NOMO-1 treated with dmso at 0.1 percent for 144 hours (cell line): ENCODE results near the gene NFIA.

Experiments used
- DNase-seq: peaks from one replicate; lab custom pipeline; 2025; ENCODE audit not compliant: unreplicated experiment; lab: John Stamatoyannopoulos, UW

NFIA gene

DNA sequence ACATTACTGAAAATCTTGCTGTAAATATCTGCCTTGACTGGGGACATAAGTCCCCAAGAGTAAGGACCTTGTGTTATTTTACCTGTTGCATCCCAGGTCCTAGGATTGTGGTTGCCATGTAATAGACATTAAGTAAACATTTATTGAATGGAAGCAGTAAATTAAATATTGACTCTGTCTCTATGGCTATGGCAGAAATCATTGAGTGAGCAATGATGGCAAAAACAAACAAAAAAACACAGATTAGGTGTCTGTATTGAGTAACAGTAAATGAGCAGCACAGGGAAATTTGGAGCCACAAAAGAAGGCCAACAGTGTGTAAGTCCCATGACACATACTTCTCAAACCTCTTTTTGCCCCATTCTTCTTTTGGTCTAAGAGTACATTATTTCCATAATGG lies 240.4 kb downstream of the NFIA start:
- DNase-seq, result no peak

DNA sequence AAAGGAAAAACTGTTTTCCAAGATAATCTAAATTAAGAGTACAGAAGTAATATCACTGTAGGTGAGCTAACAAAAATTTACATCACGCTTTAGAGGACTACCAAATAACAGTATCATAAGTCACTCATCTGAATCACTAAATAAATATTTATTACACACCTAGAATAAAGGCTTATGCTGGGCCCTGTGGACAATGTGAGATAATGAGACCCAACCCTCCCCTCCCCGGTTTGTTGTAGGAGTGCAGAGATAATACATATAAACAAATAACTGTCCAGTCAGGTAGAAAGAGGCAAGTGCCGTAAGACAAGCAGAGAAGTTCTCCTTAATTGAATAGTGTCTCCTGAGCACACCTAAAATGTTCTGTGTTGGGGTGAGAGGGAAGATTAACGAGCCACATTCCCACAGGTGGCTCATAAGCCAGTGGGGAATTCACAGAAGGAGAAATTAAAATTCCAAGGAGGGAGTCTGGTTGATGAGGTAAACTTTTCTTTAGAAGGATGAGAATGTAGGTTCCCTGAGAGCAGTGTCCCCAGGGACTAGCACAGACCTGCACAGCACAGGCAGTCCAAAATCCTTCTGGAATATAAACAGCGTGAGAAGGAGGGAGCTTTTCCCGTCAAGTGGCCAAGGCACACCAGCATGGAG lies 241.4 kb downstream of the NFIA start:
- DNase-seq, result no peak

DNA sequence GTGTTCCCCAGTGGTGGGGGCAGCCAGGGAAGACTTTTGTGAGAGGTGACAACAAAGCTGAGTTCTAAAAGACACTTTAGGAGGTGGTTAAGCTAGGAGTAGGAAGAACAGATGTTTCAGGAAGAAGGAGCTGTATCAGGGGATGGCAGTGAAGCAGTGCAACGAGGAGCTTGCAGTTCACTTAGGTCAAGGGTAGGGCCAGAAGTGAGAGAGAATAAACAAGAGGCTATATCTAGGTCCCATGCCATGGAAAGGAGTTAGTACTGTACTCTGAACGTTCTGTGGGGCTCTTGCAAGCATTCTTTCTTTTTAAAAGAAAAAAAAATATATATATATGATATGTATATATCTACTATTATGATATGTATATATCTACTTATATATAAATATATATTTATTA lies 244.4 kb downstream of the NFIA start:
- DNase-seq, result no peak

DNA sequence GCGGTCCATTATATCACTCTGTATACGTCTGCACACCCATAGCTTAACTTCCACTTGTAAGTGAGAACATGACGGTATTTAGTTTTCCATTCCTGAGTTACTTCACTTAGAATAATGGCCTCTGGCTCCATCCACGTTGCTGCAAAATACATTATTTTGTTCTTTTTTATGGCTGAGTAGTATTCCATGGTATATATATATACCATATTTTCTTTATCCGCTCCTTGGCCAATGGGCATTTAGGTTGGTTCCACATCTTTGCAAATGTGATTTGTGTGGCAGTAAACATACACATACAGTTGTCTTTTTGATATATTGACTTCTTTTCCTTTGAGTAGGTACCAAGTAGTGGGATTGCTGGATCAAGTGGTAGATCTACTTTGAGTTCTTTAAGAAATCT lies 245.1 kb downstream of the NFIA start:
- no peak for DNase-seq

DNA sequence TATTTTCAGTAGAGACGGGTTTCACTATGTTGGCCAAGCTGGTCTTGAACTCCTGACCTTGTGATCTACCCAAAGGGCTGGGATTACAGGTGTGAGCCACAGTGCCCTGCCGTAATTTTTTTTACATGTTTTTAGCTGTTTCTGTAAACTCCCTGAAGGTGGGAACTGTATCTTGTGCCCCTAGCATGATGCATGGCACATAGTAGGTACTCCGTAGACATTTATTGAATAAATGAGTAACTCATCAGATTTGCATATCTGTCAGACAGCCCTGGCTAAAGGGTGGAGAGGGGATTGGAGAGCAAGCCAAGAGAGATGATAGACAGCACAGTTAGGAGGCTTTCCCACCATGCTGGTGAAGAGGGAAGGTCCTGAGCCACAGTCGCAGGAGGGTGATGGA lies 247.2 kb downstream of the NFIA start:
- DNase-seq, result no peak

DNA sequence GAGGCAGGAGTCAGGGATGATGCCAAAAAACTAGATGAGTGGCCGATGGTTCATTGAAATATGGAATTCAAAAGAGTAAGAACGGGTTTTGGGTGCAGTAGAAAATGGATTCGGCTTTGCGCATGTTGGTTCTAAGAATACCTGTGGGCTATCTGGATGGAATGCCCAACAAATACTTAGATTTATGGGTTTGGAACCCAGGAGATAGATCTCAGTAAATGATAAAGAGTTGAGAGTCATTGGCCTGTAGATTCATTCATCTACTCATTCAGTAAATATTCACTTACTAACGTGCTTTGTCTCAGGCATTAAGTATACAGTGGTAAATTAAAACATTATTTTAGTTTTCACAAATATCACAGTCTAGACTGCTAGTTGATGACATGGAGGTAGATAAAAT lies 247.7 kb downstream of the NFIA start:
- DNase-seq, result no peak

DNA sequence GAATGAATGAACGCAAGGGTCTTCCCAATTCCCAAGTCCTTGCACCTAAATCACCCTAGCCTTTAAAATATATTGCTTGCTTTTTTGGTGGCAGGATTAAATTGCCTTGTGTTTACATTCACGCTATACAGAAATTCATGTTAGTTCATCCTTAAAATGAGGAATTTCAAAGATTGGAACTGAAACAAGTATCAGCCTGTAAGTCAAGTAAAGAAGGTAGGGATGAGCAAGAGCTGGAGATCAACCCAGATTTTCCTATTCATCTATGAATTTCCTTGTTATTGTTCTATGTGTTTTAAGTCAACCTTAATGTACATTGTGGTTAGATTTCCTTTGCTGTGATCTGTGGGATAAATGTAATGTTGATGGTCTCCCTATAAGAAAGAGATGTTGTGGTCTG lies 248.2 kb downstream of the NFIA start:
- DNase-seq, result no peak

DNA sequence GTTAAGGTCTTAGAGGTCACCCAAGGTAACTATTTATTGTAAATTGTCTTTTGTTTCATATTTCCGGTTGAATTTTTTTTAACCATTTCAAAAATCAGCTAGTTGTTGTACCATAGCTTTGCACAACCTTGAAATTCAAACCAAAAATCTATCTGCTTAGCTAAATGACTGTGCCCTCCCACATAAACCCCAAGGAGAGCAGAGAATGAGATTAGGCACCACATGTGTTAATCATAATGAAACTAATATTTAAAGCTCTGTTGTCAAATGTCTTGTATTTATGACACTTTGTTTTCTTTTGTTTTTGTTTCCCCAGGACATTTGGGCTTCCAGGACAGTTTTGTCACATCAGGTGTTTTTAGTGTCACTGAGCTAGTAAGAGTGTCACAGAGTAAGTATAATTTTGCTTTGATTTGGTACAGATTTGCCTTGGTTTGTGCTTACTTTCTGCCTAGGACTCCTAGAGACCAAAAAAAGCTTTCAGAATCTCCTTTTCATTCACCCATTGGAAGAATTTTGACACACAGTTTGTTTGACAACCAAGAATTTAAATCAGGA lies 249.9 kb downstream of the NFIA start:
- no peak for DNase-seq

DNA sequence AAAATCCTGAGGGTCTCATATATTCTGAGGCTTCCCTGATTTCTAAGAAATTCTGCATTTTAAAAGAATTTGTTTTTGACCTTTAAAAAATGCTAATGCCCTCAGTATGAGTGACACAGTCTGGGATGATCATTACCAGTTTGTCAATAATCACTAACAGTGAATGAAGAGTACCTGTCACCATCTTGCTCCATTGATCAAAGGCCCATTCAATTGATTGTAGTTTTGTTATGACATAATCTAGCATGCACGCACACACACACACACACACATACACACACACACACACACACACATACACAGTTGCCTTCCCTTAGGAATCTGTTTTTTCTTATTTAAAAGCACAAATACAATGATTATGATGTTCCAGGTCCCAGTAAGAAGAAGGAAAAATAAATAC lies 250.4 kb downstream of the NFIA start:
- no peak for DNase-seq

DNA sequence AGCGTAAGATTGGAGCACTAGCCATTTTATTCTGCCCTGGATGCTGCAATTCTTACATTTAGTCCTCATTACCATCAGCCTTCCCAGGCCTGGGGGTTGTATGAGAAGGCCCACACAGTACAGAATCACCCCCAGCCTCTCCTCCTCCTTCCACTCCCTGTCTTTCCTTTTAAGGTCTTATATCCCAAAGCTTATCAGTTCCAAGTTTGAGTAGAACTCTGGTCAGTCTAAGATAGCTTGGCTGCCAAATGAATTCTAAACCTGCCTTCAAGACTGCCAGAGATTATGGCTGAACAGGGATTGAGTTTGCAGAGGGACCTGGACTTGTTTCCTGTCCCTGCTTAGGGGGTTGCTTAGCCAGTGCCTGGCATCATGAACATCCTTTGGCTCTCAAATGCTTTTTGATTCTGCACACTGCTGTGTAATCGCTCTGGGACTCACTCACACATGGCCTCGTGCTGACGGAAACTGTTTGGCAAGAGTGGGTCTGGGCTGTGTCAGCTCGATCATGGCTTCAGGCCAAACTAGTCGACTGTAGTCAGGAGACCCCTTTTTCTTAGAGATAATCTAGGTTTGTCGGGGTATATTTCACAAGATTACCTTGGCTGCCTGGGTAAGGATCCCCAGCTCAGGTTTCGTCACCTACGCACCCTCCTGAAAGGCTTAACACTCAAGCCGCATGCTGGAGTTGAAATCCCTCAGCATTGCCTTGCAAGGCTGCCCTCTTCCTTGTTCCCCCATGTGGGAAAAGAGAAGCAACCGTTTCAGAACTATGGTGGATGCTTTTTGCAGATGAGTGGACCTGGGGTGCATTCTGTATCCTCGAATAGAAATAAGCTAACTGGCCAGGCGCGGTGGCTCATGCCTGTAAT lies 252.6 kb downstream of the NFIA start:
- no peak for DNase-seq

DNA sequence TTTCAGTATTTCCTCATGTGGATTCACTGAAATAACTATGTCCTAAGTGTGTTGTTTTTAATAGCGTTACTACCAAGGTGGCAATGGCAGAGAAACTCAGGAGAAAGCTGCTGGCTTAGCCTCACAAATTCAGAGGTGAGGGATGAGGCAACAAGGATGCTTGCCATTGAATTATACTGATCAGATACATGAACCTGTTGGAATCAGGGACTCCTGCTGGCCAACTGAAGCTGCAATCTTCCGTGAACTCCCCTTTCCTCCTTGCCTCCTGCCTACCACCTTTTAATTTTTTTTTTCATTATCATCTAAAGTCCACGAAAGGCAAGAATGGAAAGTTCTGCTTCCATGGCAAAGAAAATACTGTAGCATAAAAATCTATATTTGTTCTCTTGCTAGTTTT lies 254.7 kb downstream of the NFIA start:
- DNase-seq, result no peak

DNA sequence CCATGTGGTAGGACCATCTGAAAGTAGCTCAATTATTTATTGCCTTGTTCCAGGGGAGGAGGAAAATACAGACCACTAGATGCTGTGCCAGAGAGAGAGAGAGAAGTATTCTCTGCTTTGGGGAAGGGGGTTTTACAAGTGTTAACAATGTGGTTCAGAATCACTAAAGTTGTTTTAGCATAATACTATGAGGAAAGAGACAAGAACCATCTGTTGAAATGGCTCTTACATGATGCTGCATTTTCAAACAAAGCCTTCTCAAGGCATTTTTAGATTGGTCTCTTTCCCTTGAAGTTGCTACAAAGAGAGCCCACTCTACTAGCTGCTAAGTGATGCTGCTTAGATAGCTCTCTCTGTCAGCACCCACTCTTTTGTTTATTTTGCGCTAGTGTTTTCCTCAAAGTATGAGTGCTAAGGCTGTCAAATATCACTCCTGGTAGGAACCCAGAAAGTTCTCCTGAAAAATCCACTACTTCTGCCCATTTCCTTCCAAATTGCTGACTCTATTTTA lies 255.1 kb downstream of the NFIA start:
- DNase-seq, result no peak

DNA sequence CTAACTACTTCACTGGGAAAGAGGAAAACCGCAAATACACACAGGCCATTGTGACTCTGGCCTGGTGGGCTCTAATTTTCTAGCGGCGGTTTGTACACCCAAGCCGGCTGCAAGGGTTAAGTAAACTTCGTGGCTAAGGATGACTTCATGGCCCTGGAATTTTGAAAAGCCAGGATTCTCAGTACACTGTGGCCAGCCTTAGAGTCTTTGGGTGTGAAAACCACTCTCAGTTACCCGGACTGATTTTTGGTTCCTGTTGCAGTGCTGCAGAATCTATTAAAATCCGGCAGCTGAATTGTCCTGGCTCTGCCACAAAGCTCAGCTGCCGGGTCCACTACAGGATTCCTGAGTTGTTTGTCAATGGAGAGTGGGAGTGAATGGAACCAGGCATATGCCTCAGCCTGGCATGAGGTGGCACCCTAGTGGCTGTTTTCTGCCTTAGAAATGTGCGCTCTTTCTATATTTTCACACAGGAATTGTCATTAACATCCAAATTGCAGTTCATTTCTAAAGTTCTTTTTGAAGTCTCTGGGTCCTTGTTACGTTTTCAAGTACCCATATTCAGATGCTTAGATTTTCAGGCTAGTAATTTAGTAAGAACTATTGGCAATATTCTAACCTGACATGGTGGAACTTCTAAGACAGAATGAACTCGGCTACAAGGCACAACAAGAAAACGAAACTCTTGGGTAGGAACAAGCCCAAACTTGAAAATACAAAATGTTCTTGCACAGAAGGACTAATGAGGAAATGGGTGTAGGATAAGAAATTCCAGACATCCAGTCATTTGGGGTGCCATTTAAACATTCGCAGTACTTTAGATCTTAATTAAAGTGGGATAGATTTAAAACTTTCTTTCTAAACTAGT lies 255.9 kb downstream of the NFIA start:
- peak; percentile 19 for DNase-seq

DNA sequence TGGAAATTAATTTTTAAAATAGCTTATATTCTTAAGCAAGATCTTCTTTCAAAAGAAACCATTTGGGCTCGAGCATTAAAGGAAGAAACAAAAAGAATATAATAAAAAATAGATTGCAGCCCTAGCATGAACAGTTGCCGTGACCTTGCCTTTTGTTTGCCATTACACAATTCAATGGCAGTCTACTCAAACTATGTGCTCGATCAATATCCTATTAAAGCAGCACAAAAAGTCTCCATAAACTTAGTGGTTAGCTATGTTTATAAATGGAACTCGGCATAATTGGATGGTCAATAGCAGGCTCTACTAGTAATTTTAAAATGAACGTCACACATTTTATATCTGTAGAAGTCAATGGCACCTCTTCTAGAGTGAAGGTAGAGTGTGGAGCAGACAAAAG lies 256.5 kb downstream of the NFIA start:
- DNase-seq, result no peak

DNA sequence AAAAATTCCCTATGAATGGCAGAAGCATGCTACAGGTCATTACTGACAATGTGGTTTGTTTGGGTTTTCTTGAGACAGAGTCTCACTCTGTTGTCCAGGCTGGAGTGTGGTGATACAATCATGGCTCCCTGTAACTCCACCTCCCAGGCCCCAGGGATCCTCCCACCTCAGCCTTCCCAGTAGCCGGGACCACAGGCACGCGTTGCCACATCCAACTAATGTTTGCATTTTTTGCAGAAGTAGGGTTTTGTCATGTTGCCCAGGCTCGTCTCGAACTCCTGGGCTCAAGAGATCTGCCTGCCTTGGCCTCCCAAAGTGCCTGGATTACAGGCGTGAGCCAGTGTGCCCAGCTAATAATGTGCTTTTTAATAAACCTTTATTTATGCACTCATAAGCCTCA lies 259.1 kb downstream of the NFIA start:
- no peak for DNase-seq

DNA sequence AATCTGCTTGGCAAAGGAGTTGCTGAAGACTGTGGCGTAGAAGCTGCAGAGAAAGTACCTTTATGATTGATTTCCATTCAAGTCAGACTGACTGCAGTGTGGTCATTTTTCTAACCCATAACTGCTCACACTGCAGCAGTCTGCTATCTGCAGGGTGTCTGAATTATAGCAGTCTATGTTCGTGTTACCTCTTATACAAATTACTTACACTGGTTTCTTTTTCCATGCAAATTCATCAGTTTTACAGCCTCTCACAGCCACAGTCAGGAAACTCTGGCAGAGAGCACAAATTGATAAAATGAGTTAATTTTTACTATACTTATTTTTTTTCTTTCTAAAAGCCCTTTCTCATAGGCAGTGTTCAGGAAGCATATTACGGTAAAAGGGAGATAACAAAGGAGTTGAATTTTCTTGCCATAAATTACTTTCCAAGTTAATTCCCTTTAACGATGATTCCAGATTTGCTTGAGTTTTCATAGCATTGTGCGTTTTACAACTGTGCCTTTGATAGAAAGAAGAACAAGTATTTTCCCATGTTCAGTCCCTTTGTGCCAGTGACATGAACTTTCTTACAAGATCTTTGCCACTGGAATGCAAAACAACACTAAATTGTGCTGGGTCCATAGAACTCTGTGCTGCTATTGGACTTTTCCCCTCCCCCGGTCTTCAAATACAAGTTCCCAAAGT lies 261.5 kb downstream of the NFIA start:
- DNase-seq, result no peak

DNA sequence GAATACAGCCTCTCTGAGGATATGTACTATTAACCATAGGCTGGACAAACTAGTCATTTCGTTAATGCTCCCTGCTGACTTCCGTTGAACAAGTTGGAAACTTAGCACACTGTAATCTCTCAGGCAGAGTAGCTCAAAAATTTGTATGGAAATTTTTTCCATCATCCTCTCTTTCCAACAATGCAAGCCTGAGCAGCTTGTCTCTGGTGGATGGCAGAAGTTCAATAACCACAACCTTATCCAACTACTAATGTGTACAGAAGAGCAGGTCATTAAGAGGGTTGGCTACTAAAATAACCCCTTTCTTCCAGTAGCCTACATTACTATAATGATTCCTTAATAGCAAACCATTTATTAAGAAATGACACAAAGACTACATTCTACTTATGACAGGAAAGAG lies 262.3 kb downstream of the NFIA start:
- DNase-seq, result no peak

DNA sequence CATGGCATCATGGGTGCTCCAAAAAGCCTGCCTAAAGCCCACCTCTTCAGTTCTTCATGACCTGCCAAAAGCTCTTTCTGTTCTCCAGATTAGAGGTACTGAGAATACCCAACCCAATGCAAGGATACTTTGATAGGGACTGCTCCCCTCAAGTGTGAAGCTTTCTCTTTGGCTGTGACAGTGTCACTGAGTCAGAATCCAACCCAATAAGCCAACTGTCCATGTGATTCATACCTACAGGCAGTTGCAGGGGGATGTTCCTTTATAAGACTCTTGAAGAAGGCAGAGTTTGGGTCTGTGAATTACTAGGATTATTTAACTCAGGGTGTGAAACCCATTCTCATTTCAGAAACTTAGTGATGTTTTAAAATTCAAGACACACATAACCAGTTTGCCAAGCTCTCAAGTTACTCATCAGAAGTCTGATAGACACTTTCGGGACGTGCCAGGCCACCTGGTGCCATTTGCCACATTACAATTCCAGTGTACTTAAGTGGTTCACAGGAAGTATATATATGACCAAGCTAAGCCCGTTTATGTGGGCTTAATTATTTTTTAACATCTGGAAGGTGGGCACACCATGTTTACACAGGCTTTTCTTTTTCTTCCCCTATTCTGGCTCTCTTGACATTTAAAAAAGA lies 265.8 kb downstream of the NFIA start:
- DNase-seq, result no peak

DNA sequence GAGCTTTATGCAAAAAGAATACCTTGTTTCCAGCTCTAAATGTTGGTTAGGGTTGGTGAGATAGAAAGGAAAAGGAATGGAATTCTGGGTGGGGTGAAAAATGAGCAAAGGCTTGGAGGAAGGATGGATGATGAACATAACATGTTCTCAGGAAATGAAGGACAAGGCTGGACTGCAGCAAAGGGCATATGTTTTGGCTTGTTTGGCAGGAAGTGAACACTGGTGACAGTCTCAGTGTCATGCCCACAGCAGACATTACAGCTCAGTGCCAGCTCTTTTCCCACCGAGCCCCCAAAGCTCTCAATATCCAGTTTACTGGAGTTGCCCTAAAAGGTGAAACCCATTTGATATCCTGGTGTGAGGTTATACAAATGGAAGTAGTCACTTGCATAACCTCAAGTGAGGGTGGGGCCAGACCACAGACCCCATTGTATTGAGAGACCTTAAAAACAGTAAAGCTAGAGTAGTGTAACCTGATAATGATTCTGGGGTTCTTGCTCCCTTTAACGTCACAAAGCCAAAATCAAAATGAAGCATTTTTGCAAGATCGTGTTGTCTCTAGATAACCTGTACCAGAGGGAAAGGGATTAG lies 270.6 kb downstream of the NFIA start:
- no peak for DNase-seq
